Lower leg skin (tissue), 3 donors: ENCODE measurements around the gene GINS2.

Source experiments
- CTCF ChIP-seq, 3 donors: fragments of 450-650 bp; IDR thresholded peaks; one replicate each; pipeline ENCODE4 v1.5.1; 2016; ENCODE audit warnings: antibody characterized with exemption in 3 of 3, mild to moderate bottlenecking in 3 of 3, moderate library complexity in 2 of 3
- POLR2A ChIP-seq, 2 donors: fragments of 450-650 bp; IDR thresholded peaks; one replicate each; pipeline ENCODE4 v1.6.1; 2016 to 2017; ENCODE audit warnings: antibody characterized with exemption in 2 of 2, mild to moderate bottlenecking in 1 of 2, moderate library complexity in 1 of 2

- TF ChIP-seq CTCF (IDR thresholded peaks at IDR 0.05) (no peak), POLR2A (IDR thresholded peaks at IDR 0.05) (no peak)
Measured at GRCh38 chr16:85696781-85697180, 8.0 kb upstream of the GINS2 start.
